Hematopoietic multipotent progenitor cell treated with erythropoietin and hydrocortisone succinate and interleukin-3 and kit ligand, for 4 days (in vitro differentiated cells): ENCODE data around the gene PRDM9.

Experiments used
- DNase-seq: peaks from one replicate; pipeline ENCODE4 v3.0.0-alpha.2; 2015

The PRDM9 gene

DNA sequence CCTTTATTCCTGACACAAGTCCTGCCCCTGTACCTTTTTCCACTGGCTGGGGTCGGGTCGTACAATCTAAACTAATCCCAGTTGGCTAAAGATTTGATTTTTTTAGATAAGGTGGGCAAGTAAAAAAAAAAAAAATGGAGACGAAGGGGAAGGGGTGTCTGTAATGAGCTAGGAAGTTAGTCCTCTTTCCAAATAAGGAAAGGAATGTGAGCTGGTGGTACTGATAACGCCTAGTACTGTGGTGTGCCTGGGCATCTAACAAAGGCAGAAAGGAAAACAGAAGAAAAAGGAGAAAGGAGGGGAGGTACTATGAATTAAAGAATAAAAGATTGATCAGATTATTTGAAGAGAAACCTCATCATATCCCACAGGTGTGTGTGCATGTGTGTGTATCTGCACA, 21.3 kb downstream of the PRDM9 start:
- no peak for DNase-seq

DNA sequence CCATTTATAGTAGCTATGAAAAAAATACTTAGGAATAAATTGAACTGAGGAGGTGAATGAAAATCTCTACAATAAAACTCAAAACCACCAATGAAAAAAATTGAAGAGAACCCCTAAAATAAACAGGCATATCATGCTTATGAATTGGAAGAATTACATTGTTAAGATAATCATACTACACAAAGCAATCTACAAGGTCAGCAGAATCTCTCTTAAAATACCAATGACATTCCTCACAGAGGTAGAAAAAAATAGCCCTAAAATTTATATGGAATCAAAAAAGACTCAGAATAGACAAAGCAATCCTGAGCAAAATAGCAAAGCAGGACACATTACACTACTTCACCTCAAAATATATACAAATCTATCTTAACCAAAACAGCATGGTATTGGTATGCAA, 23.2 kb downstream of the PRDM9 start:
- no peak for DNase-seq

- no peak for DNase-seq
These were observed 63.6 kb downstream of the PRDM9 start for GRCh38 chr5:23571059-23571458.
